K562 (cell line): ENCODE data around the gene PCDH12. TPM values are rescaled to one million over a fixed set of nuclear protein-coding genes. Genes with fewer than 3 reads are reported as not detected.

Experiments
- MGA ChIP-seq: fragments of 450-650 bp; IDR thresholded peaks from 2 replicates; pipeline ENCODE4 v1.6.1; 2016; ENCODE audit warnings: mild to moderate bottlenecking, moderate library complexity
- NR1H2 ChIP-seq: sonication (generic); formaldehyde crosslinking; IDR thresholded peaks from 2 replicates; pipeline ENCODE4 v1.4.0; 2020; ENCODE audit warnings: mild to moderate bottlenecking, missing genetic modification reagents
- SREBF1 ChIP-seq: fragments of 150-350 bp; IDR thresholded peaks from 2 replicates; pipeline ENCODE4 v1.6.1; 2014; ENCODE audit warnings: antibody characterized with exemption, low read depth, low read length, borderline replicate concordance
- polyA plus RNA-seq, 8 experiments: library from polyadenylated mRNA; depleted of rRNA in 4 of 8; stranded (reverse) in 5 of 8; unstranded in 3 of 8; fragments of >200 nt; fragmentation: Nextera tagmentation in 2 of 8; fragmentation: Illumina TruSeq in 1 of 8; extraction: Ambion mirVana in 2 of 8; extraction: Trizol in 1 of 8; gene quantifications; 2 replicates each; pipeline versions ENCODE4 v1.2.1 to v1.2.3, GENCODE V29; 2011 to 2014; ENCODE audit warnings: inconsistent platforms in 1 of 8, missing spikeins in 1 of 8
- total RNA-seq, 7 experiments: library from RNA; depleted of rRNA in 6 of 7; stranded (reverse); fragments of >200 nt in 6 of 7; fragmentation: Illumina TruSeq in 2 of 7; extraction: Trizol in 2 of 7; gene quantifications; 2 replicates each; pipeline versions ENCODE4 v1.2.1 to v1.2.3, GENCODE V29; 2011 to 2021; ENCODE audit warnings: low replicate concordance in 1 of 7

The PCDH12 gene
- total and polyA plus RNA-seq, 9 of the 15 experiments (the other 6 are each of a cell fraction or from before 2014, with no cell fraction given) = 0.01 to 0.04 (median 0.01) TPM; not detected in 4

- TF ChIP-seq SREBF1 (0 out of 2 replicates have a peak, but pooled peaks have one; percentile 7), MGA (peak; percentile 67), NR1H2 (CRISPR knock-in tag) (peak; percentile 86)
Observed at GRCh38 chr5:141923448-141924313, 34.3 kb downstream of the PCDH12 start, which contains the start of gene DELE1 (continued).
